Duodenal mucosa (tissue), 2 donors: Measurements from ENCODE around the gene C10orf62.

ENCODE experiments used
- H3K27ac ChIP-seq: one replicate; pipeline ENCODE4 v1.7.0; 2013; ENCODE audit warnings: low read depth, low read length
- H3K27me3 ChIP-seq, 2 donors: one replicate each; pipeline ENCODE4 v1.7.0; 2013; ENCODE audit warnings: low read length in 2 of 2, control low read depth in 1 of 2; ENCODE audit not compliant: insufficient read depth in 2 of 2, control insufficient read depth in 1 of 2
- H3K36me3 ChIP-seq, 2 donors: one replicate each; pipeline ENCODE4 v1.7.0; 2013; ENCODE audit warnings: low read length in 2 of 2, control low read depth in 1 of 2; ENCODE audit not compliant: insufficient read depth in 2 of 2, control insufficient read depth in 1 of 2
- H3K4me1 ChIP-seq, 2 donors: one replicate each; pipeline ENCODE4 v1.7.0; 2013; ENCODE audit warnings: low read length in 2 of 2, control low read depth in 1 of 2; ENCODE audit not compliant: insufficient read depth in 2 of 2, control insufficient read depth in 1 of 2
- H3K4me3 ChIP-seq, 2 donors: one replicate each; pipeline ENCODE4 v1.7.0; 2013; ENCODE audit warnings: low read length in 2 of 2, low read depth in 1 of 2
- H3K9ac ChIP-seq, 2 donors: one replicate each; pipeline ENCODE4 v1.7.0; 2013; ENCODE audit warnings: low read length in 2 of 2, low read depth in 1 of 2
- H3K9me3 ChIP-seq, 2 donors: one replicate each; pipeline ENCODE4 v1.7.0; 2013; ENCODE audit warnings: low read length in 2 of 2, control low read depth in 1 of 2; ENCODE audit not compliant: control insufficient read depth in 1 of 2

C10orf62 gene

DNA sequence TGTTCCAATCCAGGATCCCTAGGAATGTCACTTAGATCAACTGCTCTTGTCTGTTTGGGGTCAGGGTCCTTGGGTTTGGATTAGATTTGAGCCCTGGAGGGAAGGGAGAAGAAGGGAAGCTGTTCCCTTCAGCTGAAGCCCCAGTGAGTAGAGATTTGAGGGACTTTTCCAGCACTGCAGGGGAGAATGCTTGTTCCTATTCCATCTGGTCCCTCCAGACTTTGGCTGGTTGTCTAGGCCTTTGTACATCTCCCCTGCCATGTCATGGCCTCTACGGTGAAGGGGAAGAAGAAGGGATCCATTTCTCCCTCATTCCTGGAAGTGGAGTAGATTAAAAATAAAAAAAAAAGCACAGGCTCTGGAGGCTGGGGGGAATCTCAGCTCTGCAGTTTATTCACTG, 11.1 kb downstream of the C10orf62 start:
- peaks cover 0 to 5% of the 10 kb centered on the region in 2 donors for H3K4me1 ChIP-seq
- H3K4me3 ChIP-seq, result no peak overlapping the region
- no peaks in the 10 kb centered on the region for H3K9me3 ChIP-seq
- H3K27me3 ChIP-seq, result no peaks in the 10 kb centered on the region
- no peaks in the 10 kb centered on the region for H3K36me3 ChIP-seq
- no peak overlapping the region for H3K9ac ChIP-seq
- no peak overlapping the region for H3K27ac ChIP-seq

DNA sequence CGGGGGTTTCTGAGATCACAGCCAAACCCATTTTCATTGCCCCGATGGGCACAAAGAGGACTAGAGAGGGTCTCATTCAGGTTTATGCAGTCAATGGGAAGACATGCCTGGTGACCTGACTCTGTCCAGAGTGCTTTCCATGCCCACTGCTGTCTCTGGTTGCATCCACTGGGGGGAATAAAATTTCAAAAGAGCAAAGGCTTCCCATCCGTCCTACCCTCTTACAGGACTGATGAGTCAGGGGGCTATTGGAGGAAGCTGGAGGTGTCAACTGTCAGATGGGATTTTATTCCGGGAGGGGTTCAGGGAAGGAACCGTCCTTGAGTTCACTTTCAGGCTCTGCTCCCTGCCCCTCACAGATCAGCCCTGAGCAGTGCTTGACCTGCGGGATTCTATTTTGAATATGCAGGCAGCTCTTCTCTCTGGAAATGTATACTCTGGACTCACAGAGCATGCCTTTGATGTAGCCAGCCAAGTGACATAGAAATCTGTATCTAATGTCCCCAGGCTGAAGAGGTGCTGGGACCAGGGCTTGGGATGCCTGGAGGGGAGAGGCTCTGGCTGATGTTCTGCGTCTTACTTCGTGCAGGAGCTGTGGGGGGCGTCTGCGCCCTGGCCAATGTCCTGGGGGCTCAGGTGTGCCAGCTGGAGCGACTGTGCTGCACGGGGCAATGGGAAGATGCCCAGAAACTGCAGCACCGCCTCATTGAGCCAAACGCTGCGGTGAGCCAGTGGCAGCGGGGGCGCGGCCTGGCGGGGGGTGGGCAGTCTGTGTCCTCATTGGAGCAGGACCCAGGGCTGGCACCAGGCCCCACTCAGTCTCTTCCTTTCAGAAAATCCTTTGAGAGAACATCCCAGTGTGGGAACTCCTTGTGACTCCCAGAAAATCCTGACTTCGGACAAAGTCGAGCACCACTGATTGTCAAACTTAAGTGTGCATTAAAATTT, 12.0 kb downstream of the C10orf62 start:
- no peak overlapping the region for H3K27ac ChIP-seq
- no peaks in the 10 kb centered on the region for H3K4me1 ChIP-seq
- no peaks in the 10 kb centered on the region for H3K36me3 ChIP-seq
- no peaks in the 10 kb centered on the region for H3K9me3 ChIP-seq
- no peaks in the 10 kb centered on the region for H3K27me3 ChIP-seq
- no peak overlapping the region for H3K4me3 ChIP-seq
- H3K9ac ChIP-seq, result no peak overlapping the region

DNA sequence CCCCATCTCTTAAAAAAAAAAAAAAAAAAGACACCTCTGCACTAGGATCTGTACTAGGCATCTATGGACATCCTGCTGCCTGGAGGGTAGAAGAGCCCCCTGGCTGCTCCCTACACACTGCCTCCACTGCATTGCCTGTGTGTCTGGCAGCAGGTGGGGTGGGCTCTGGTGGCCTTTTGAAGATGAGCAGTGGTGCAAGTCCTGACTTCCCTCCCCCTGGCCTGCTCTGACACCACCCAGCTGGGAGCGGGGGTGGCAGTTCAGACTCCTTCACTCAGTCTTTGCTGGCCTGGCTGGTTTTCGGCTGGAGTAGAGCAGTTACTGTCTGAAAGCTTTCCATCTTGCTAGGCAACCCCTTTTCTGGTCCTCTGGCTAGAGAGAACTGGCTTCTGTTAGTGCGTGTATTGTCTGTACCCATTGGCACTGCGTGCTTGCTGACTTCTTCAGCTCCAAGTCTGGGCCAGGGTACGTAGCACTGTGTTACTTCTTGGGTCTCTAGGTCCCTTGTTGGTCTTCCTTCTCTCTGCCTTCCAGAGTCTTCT, 17.6 kb downstream of the C10orf62 start:
- Histone ChIP-seq H3K4me3 (no peak overlapping the region), H3K36me3 (no peaks in the 10 kb centered on the region), H3K9ac (no peak overlapping the region), H3K4me1 (no peaks in the 10 kb centered on the region), H3K9me3 (no peaks in the 10 kb centered on the region), H3K27me3 (no peaks in the 10 kb centered on the region), H3K27ac (no peak overlapping the region)

DNA sequence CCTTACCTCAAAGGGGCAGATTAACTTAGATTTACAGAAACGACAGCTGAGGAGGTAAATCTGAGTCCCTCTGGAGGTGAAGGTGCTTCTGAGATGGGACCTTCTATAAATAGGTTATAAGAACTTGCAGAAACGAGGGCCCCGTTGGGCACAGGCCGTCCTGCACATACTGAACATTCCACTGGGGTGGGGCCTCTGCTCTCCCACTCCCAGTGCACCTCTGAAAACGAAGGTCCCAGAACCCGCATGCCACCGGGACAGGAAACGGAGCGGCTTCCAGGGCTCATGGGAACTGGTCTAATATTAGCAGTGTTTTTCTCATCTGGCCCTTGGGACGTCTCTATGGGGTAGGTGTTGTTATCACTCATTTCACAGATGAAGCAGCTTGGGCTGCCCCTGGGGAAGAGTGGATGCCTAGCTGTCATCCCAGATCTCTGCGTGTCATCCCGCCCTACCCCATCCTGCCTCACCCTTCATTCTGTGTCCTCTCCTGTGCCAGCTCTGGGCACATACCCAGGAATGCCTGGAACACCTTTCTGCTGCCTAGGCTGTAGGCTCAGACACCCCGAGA, 19.6 kb downstream of the C10orf62 start:
- Histone ChIP-seq H3K4me3 (no peak overlapping the region), H3K9ac (no peak overlapping the region), H3K9me3 (no peaks in the 10 kb centered on the region), H3K4me1 (no peaks in the 10 kb centered on the region), H3K36me3 (no peaks in the 10 kb centered on the region), H3K27ac (no peak overlapping the region), H3K27me3 (no peaks in the 10 kb centered on the region)

DNA sequence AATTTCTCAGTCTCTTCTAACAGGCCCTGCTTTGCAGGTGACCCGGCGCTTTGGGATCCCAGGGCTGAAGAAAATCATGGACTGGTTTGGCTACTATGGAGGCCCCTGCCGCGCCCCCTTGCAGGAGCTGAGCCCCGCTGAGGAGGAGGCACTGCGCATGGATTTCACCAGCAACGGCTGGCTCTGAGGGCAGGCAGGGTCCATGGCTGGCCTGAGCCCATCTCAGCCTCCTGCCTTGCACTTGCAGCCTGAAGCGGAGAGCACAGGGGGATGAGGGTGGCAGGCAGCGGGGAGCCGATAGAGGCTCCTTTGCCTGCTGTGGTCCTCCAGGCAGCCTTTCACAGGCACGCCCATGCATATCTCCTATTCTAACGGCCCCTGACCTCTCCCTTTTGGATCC, 22.0 kb downstream of the C10orf62 start:
- Histone ChIP-seq H3K4me1 (no peaks in the 10 kb centered on the region), H3K36me3 (no peaks in the 10 kb centered on the region), H3K9ac (no peak overlapping the region), H3K9me3 (no peaks in the 10 kb centered on the region), H3K4me3 (no peak overlapping the region), H3K27ac (no peak overlapping the region), H3K27me3 (no peaks in the 10 kb centered on the region)

DNA sequence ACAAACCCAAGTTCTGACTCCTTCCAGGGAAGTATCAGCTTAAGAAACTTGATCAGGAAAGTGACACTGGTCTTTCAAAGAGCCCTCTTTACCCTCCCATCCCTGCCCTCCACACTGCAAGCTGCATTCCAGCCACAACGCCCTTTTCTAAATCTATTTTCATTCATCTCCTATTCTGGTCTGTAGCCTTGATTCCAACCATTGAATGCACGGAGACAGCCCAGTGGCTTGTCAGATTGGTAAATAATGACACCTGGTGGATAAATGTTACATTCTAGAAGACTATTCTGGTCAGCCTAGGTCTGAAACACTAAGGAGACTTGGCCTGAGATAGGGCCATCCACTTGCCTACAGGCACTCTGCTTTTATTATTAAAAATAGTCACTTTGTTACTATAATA, 22.9 kb downstream of the C10orf62 start:
- no peaks in the 10 kb centered on the region for H3K27me3 ChIP-seq
- H3K36me3 ChIP-seq, result no peaks in the 10 kb centered on the region
- H3K4me1 ChIP-seq, result no peaks in the 10 kb centered on the region
- H3K9me3 ChIP-seq, result no peaks in the 10 kb centered on the region
- H3K9ac ChIP-seq, result no peak overlapping the region
- no peak overlapping the region for H3K27ac ChIP-seq
- no peak overlapping the region for H3K4me3 ChIP-seq

DNA sequence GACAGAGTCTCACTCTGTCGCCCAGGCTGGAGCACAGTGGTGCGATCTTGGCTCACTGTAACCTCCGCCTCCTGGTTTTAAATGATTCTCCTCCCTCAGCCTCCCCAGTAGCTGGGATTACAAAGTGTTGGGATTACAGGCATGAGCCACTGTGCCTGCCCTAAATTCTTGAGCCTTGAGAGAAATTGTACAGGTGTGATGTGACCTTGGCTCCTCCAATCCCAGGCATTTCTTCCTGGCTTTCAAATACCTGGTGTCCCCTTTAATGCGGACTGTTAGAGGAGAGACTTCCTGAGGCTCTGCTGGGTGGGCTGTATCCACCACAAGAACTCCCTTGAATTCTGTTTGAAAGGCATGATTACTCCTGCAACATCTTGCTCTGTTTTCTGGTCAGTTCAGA, 28.8 kb downstream of the C10orf62 start:
- H3K9ac ChIP-seq, result no peak overlapping the region
- no peak overlapping the region for H3K27ac ChIP-seq
- H3K4me3 ChIP-seq, result no peak overlapping the region
- H3K36me3 ChIP-seq, result no peaks in the 10 kb centered on the region
- no peaks in the 10 kb centered on the region for H3K27me3 ChIP-seq
- no peaks in the 10 kb centered on the region for H3K4me1 ChIP-seq
- no peaks in the 10 kb centered on the region for H3K9me3 ChIP-seq

DNA sequence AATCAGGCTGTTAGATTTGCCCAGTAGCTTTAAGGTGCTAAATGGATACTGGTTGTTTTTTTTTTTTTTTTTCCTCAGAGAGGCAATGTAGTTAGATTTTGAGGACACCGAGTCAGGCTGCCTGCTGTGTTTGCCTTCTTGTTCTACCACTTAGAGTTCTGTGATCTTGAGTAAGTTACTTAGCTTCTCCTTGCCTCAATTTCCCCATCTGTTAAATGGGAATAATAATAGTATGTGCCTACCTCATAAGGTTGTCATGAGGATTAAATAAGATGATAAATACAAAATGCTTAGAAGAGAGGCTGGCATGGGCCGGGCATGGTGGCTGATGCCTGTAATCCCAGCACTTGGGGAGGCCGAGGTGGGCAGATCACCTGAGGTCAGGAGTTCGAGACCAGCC, 29.2 kb downstream of the C10orf62 start:
- Histone ChIP-seq H3K27ac (no peak overlapping the region), H3K27me3 (no peaks in the 10 kb centered on the region), H3K36me3 (no peaks in the 10 kb centered on the region), H3K9me3 (no peaks in the 10 kb centered on the region), H3K4me3 (no peak overlapping the region), H3K4me1 (no peaks in the 10 kb centered on the region), H3K9ac (no peak overlapping the region)

DNA sequence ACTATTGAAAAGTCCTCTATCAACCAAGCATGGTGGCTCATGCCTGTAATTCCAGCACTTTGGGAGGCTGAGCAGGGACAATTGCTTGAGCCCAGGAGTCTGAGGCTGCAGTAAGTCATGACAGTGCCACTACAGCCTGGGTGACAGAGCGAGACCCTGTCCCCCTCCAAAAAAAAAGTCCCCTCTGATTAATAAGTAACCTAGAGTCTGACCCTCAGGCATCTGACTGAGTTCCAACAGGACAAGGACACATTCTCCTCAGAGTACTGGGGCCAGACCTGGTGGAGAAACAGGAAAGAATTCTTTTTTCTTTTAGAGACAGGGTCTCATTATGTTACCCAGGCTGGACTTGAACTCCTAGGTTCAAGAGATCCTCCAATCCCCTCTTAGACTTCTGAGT, 33.8 kb downstream of the C10orf62 start:
- no peak overlapping the region for H3K27ac ChIP-seq
- H3K4me1 ChIP-seq, result no peaks in the 10 kb centered on the region
- H3K27me3 ChIP-seq, result no peaks in the 10 kb centered on the region
- H3K9ac ChIP-seq, result no peak overlapping the region
- no peaks in the 10 kb centered on the region for H3K9me3 ChIP-seq
- no peaks in the 10 kb centered on the region for H3K36me3 ChIP-seq
- H3K4me3 ChIP-seq, result no peak overlapping the region

DNA sequence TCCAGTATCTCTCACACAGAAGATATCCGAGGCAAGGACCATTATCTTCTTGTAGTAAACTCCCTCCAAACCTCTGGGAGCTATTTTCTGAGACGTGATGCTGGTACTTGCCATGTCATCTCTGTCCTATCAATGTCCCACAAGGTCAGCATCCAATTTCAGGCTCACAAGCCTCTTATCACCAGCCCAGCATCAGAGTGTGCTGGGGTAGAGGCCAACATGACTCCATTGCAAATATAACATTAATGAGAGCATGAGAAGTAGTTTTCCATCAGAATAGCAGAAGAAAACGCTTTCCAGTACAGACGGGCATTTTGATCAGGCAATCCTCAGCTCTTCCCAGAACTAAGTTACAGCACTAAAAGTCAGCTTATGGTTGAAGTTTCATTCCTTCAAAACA, 38.2 kb downstream of the C10orf62 start:
- no peak overlapping the region for H3K4me3 ChIP-seq
- no peaks in the 10 kb centered on the region for H3K27me3 ChIP-seq
- H3K4me1 ChIP-seq, result peaks cover 2 to 3% of the 10 kb centered on the region in 2 donors
- no peaks in the 10 kb centered on the region for H3K9me3 ChIP-seq
- no peaks in the 10 kb centered on the region for H3K36me3 ChIP-seq
- H3K9ac ChIP-seq, result no peak overlapping the region
- H3K27ac ChIP-seq, result no peak overlapping the region
